MM.1S (cell line): ENCODE measurements around the gene LARGE1.

Experiments
- CTCF ChIP-seq: fragments of 300-600 bp; sonication (generic); IDR thresholded peaks from 2 replicates; pipeline ENCODE4 v1.5.1; 2016; ENCODE audit warnings: antibody characterized with exemption, low read length, mixed read lengths
- EZH2 ChIP-seq: fragments of 300-600 bp; sonication (generic); optimal IDR thresholded peaks from 2 replicates; pipeline ENCODE3; 2017; ENCODE audit warnings: low read depth, mild to moderate bottlenecking, antibody characterized with exemption, low read length, mixed read lengths

DNA sequence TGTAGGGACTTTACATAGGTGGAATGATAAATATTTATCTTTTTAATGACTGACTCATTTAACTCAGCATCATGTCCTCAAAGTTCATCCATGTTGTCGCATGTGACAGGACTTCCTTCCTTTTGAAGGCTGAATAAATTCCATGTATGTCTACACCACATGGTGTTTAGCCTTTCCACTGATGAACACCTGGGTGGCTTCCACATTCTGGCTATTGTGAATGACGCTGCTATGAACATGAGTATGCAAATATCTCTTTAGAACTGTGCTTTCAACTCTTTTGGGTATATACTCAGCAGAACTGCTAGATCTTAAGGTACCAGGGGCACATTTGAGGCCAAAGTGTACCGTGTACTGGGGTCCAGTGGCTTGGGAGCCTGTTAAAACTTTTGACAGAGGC lies 24.1 kb downstream of the LARGE1 start:
- TF ChIP-seq CTCF (no peak), EZH2 (no peak)
